ENCODE measurements around the gene IRGC. TPM values are rescaled to one million over a fixed set of nuclear protein-coding genes. Genes with fewer than 3 reads are reported as not detected.

Gene IRGC
- total and polyA plus RNA-seq, 2 of the 13 experiments (the other 11 are each of a cell fraction or from before 2014, with no cell fraction given) = not detected

GRCh38 chr19:43692877-43693276, 23.0 kb upstream of the IRGC start:
- no peak overlapping the region for H3K9ac ChIP-seq (ENCODE audit: insufficient read depth, low read depth, low read length)
- H3K4me3 ChIP-seq (replicated peaks in 1 of 3; ENCODE audit: insufficient read depth in 1 of 3, low read depth in 2 of 3, low read length in 3 of 3) = no peak overlapping the region
- no peaks in the 10 kb centered on the region for H3K4me1 ChIP-seq (ENCODE audit: insufficient read depth, low read length)
- no peak for DNase-seq (ENCODE audit: low spot score)
- intact Hi-C loops (cut with micrococcal nuclease; ENCODE audit: unreplicated experiment) (no loop called here), in situ Hi-C loops (cut with HindIII; ENCODE audit: extremely low pct_ligation_motif_present, low pct_unique_long_range_greater_than_20kb) (no loop called here)
- WGBS (ENCODE audit: low lambda C conversion rate) = 42% methylated on average over 4 of the region's 4 CpGs
- H3K79me2 ChIP-seq (ENCODE audit: insufficient read depth, low read length) = no peaks in the 10 kb centered on the region
- no peak overlapping the region for H2AFZ ChIP-seq (ENCODE audit: low read length)
- H3K4me2 ChIP-seq (ENCODE audit: low read depth, low read length) = no peak overlapping the region
- no TSS peak for BruUV-seq (replicated peaks)
- FAIRE-seq = no peak
- ChIA-PET POLR2A (no interaction called here), CTCF (ENCODE audit: low intra/inter-chr PET ratio, low total read pairs) (no interaction called here)
- H3K27ac ChIP-seq (ENCODE audit: extremely low read length, insufficient read depth, low read length) = no peak overlapping the region
- H4K20me1 ChIP-seq (ENCODE audit: insufficient read depth, low read length) = no peaks in the 10 kb centered on the region
- no peaks in the 10 kb centered on the region for H3K27me3 ChIP-seq (ENCODE audit: control insufficient read depth in 1 of 2, insufficient read depth in 2 of 2, low read length in 2 of 2)
- no peaks in the 10 kb centered on the region for H3K36me3 ChIP-seq (replicated peaks in 1 of 2; ENCODE audit: control insufficient read depth in 1 of 2, insufficient read depth in 2 of 2, low read length in 2 of 2)
- no peak for TF ChIP-seq GLMP (CRISPR knock-in tag; IDR thresholded peaks at IDR 0.05; ENCODE audit: borderline replicate concordance)
- TF ChIP-seq SNAPC5 (CRISPR knock-in tag; IDR thresholded peaks at IDR 0.05; ENCODE audit: borderline replicate concordance) = no peak
- TF ChIP-seq ZNF709 (CRISPR knock-in tag; IDR thresholded peaks at IDR 0.05) = no peak
- no peak for TF ChIP-seq ZNF468 (CRISPR knock-in tag; IDR thresholded peaks at IDR 0.05)
- no peak for TF ChIP-seq SUZ12 (IDR thresholded peaks at IDR 0.05; ENCODE audit: low read depth, low read length)
- no peak for TF ChIP-seq KDM5B (CRISPR knock-in tag; IDR thresholded peaks at IDR 0.05; ENCODE audit: borderline replicate concordance)
- no peak for TF ChIP-seq ESRRA (CRISPR knock-in tag; IDR thresholded peaks at IDR 0.05; ENCODE audit: low read depth)
- peaks cover 14% of the 10 kb centered on the region for H3K9me3 ChIP-seq (ENCODE audit: low read length)
- no peak for ATAC-seq

GRCh38 chr19:43694553-43694952, 21.3 kb upstream of the IRGC start:
- Histone ChIP-seq H3K4me1 (ENCODE audit: insufficient read depth, low read length) (no peaks in the 10 kb centered on the region), H3K4me3 (replicated peaks in 1 of 3; ENCODE audit: insufficient read depth in 1 of 3, low read depth in 2 of 3, low read length in 3 of 3) (no peak overlapping the region), H3K36me3 (replicated peaks in 1 of 2; ENCODE audit: control insufficient read depth in 1 of 2, insufficient read depth in 2 of 2, low read length in 2 of 2) (no peaks in the 10 kb centered on the region), H2AFZ (ENCODE audit: low read length) (no peak overlapping the region), H3K4me2 (ENCODE audit: low read depth, low read length) (no peak overlapping the region), H3K9me3 (ENCODE audit: low read length) (peaks cover 14% of the 10 kb centered on the region), H3K9ac (ENCODE audit: insufficient read depth, low read depth, low read length) (no peak overlapping the region), H4K20me1 (ENCODE audit: insufficient read depth, low read length) (no peaks in the 10 kb centered on the region), H3K27me3 (ENCODE audit: control insufficient read depth in 1 of 2, insufficient read depth in 2 of 2, low read length in 2 of 2) (no peaks in the 10 kb centered on the region; a peak in 1 of 5 replicates), H3K79me2 (ENCODE audit: insufficient read depth, low read length) (no peaks in the 10 kb centered on the region), H3K27ac (ENCODE audit: extremely low read length, insufficient read depth, low read length) (no peak overlapping the region)
- in situ Hi-C loops (cut with HindIII; ENCODE audit: extremely low pct_ligation_motif_present, low pct_unique_long_range_greater_than_20kb) (no loop called here), intact Hi-C loops (cut with micrococcal nuclease; ENCODE audit: unreplicated experiment) (no loop called here)
- CTCF ChIA-PET (ENCODE audit: low intra/inter-chr PET ratio, low total read pairs) = no interaction called here
- WGBS (ENCODE audit: low lambda C conversion rate) = 45% methylated on average over 5 of the region's 5 CpGs
- DNase-seq (ENCODE audit: low spot score) (no peak), ATAC-seq (no peak), FAIRE-seq (no peak)
- POLR2A ChIA-PET = no interaction called here
- no TSS peak for BruUV-seq (replicated peaks)
- TF ChIP-seq ZNF670 (CRISPR knock-in tag; IDR thresholded peaks at IDR 0.05; ENCODE audit: borderline replicate concordance) (no peak), FOXP1 (IDR thresholded peaks at IDR 0.05) (no peak), FOXP1 (CRISPR knock-in tag; IDR thresholded peaks at IDR 0.05) (0 out of 2 replicates have a peak, but pooled peaks have one; percentile 24)

All from HepG2 (cell line).